IMR-90 (cell line): ENCODE results near the gene DISC1. TPM values are rescaled to one million over a fixed set of nuclear protein-coding genes. Genes with fewer than 3 reads are reported as not detected.

Source experiments
- ATAC-seq: fragments of 200-7000 bp; cut with Tn5 transposase; 2 replicates; pipeline ENCODE4 v1.9.1; 2020; ENCODE audit warnings: low read depth, mild to moderate bottlenecking, moderate library complexity
- BruUV-seq: library from RNA; stranded (reverse); fragments of 400-500 nt; replicated peaks from 2 replicates; lab custom pipeline; 2021; lab: Mats Ljungman, UMichigan
- CTCF ChIA-PET: fragments of 300-600 bp; formaldehyde crosslinking; extraction: SDS; loops from one replicate; lab custom pipeline; 2021; ENCODE audit warnings: antibody characterized with exemption; lab: Yijun Ruan, JAX
- POLR2A ChIA-PET: fragments of 300-600 bp; sonication (Branson Sonifier 250); formaldehyde crosslinking; loops from one replicate; lab custom pipeline; 2022; ENCODE audit warnings: antibody characterized with exemption; ENCODE audit not compliant: unreplicated experiment; lab: Charles Lee
- DNase-seq: peaks from one replicate; pipeline ENCODE4 v3.0.0; 2013
- H2AFZ ChIP-seq: replicated peaks from 2 replicates; pipeline ENCODE3; 2013; ENCODE audit warnings: low read length, mild to moderate bottlenecking; ENCODE audit not compliant: poor library complexity
- H2AK5ac ChIP-seq: 2 replicates; pipeline ENCODE4 v1.6.1; 2013; ENCODE audit warnings: low read depth, low read length, inconsistent platforms
- H2AK9ac ChIP-seq: replicated peaks from 2 replicates; pipeline ENCODE3; 2013; ENCODE audit warnings: mild to moderate bottlenecking, low read depth, low read length, moderate library complexity; ENCODE audit not compliant: poor library complexity
- H2BK120ac ChIP-seq: 2 replicates; pipeline ENCODE4 v1.6.1; 2013; ENCODE audit warnings: low read depth, low read length, inconsistent platforms
- H2BK15ac ChIP-seq: 3 replicates; pipeline ENCODE4 v1.6.1; 2013; ENCODE audit warnings: low read depth, low read length, inconsistent platforms
- H2BK20ac ChIP-seq: 2 replicates; pipeline ENCODE4 v1.6.1; 2013; ENCODE audit warnings: low read depth, mild to moderate bottlenecking, inconsistent platforms, low read length, moderate library complexity
- H2BK5ac ChIP-seq: 2 replicates; pipeline ENCODE4 v1.6.1; 2013; ENCODE audit warnings: mild to moderate bottlenecking, low read depth, low read length, inconsistent platforms; ENCODE audit not compliant: poor library complexity, severe bottlenecking
- H3K14ac ChIP-seq: replicated peaks from 2 replicates; pipeline ENCODE4 v1.6.1; 2013; ENCODE audit warnings: low read depth, low read length, inconsistent platforms
- H3K18ac ChIP-seq: 2 replicates; pipeline ENCODE4 v1.6.1; 2013; ENCODE audit warnings: low read depth, low read length, control low read depth
- H3K23ac ChIP-seq: 2 replicates; pipeline ENCODE4 v1.6.1; 2013; ENCODE audit warnings: low read depth, low read length, inconsistent platforms
- H3K27ac ChIP-seq: 2 replicates; pipeline ENCODE4 v1.5.1; 2013; ENCODE audit warnings: mild to moderate bottlenecking, control low read depth, low read length; ENCODE audit not compliant: insufficient read depth
- H3K27me3 ChIP-seq: 2 replicates; pipeline ENCODE4 v1.6.1; 2013; ENCODE audit warnings: low read length; ENCODE audit not compliant: control insufficient read depth, insufficient read depth
- H3K36me3 ChIP-seq: 2 replicates; pipeline ENCODE4 v1.6.1; 2013; ENCODE audit warnings: low read length, mixed read lengths; ENCODE audit not compliant: control insufficient read depth, insufficient read depth
- H3K4ac ChIP-seq: 2 replicates; pipeline ENCODE4 v1.6.1; 2013; ENCODE audit warnings: low read depth, low read length, inconsistent platforms
- H3K4me1 ChIP-seq: 2 replicates; pipeline ENCODE4 v1.6.1; 2013; ENCODE audit warnings: low read length, mixed read lengths; ENCODE audit not compliant: control insufficient read depth, insufficient read depth
- H3K4me2 ChIP-seq: 2 replicates; pipeline ENCODE4 v1.6.1; 2013; ENCODE audit warnings: low read depth, mild to moderate bottlenecking, control low read depth, low read length, moderate library complexity
- H3K4me3 ChIP-seq: 2 replicates; pipeline ENCODE4 v1.5.1; 2013; ENCODE audit warnings: low read depth, mild to moderate bottlenecking, control low read depth, low read length, moderate library complexity; ENCODE audit not compliant: insufficient read depth
- H3K56ac ChIP-seq: 2 replicates; pipeline ENCODE4 v1.6.1; 2013; ENCODE audit warnings: low read length, inconsistent platforms; ENCODE audit not compliant: insufficient read depth; ENCODE audit errors: extremely low read depth
- H3K79me1 ChIP-seq, 2 experiments: 2 replicates each; pipeline ENCODE4 v1.6.1; 2013; ENCODE audit warnings: low read length in 2 of 2, inconsistent platforms in 1 of 2, low read depth in 1 of 2
- H3K9ac ChIP-seq: 2 replicates; pipeline ENCODE4 v1.6.1; 2013; ENCODE audit warnings: low read depth, low read length, control low read depth
- H3K9me1 ChIP-seq: 2 replicates; pipeline ENCODE4 v1.6.1; 2013; ENCODE audit warnings: low read length, inconsistent platforms; ENCODE audit not compliant: insufficient read depth
- H3K9me3 ChIP-seq: 2 replicates; pipeline ENCODE4 v1.6.1; 2013; ENCODE audit warnings: low read length; ENCODE audit not compliant: control insufficient read depth, insufficient read depth
- H4K20me1 ChIP-seq: 2 replicates; pipeline ENCODE4 v1.6.1; 2013; ENCODE audit warnings: low read length, inconsistent platforms; ENCODE audit not compliant: insufficient read depth
- H4K5ac ChIP-seq: 2 replicates; pipeline ENCODE4 v1.6.1; 2013; ENCODE audit warnings: mild to moderate bottlenecking, low read depth, low read length, control low read depth
- H4K8ac ChIP-seq, 2 experiments: 2 replicates each; pipeline ENCODE4 v1.6.1; 2013; ENCODE audit warnings: low read depth in 2 of 2, low read length in 2 of 2, control low read depth in 1 of 2, inconsistent platforms in 1 of 2
- H4K91ac ChIP-seq: 2 replicates; pipeline ENCODE4 v1.6.1; 2013; ENCODE audit warnings: low read depth, low read length, inconsistent platforms; ENCODE audit not compliant: insufficient read depth
- BHLHE40 ChIP-seq: fragments of 150-350 bp; IDR thresholded peaks from 2 replicates; pipeline ENCODE4 v1.6.1; 2016; ENCODE audit warnings: mild to moderate bottlenecking, low read depth, low read length
- CEBPB ChIP-seq: IDR thresholded peaks from 2 replicates; pipeline ENCODE4 v1.6.1; 2012; ENCODE audit warnings: low read depth, low read length, improper control_type of control experiment
- CHD1 ChIP-seq: IDR thresholded peaks from 2 replicates; pipeline ENCODE4 v1.6.1; 2012; ENCODE audit warnings: low read depth, low read length, improper control_type of control experiment
- CTCF ChIP-seq: conservative IDR thresholded peaks from 2 replicates; pipeline ENCODE4 v1.5.1; 2012; ENCODE audit warnings: mild to moderate bottlenecking, low read depth, low read length, improper control_type of control experiment
- ELK1 ChIP-seq: fragments of 150-350 bp; IDR thresholded peaks from 2 replicates; pipeline ENCODE4 v1.6.1; 2016; ENCODE audit warnings: low read depth, mild to moderate bottlenecking, low read length, moderate library complexity, borderline replicate concordance
- FOS ChIP-seq: fragments of 150-350 bp; IDR thresholded peaks from 2 replicates; pipeline ENCODE4 v1.6.1; 2016; ENCODE audit warnings: low read depth, low read length
- MAFK ChIP-seq: IDR thresholded peaks from 2 replicates; pipeline ENCODE4 v1.6.1; 2012; ENCODE audit warnings: low read depth, low read length, improper control_type of control experiment
- MAZ ChIP-seq: IDR thresholded peaks from 2 replicates; pipeline ENCODE4 v1.6.1; 2012; ENCODE audit warnings: low read depth, mild to moderate bottlenecking, low read length, improper control_type of control experiment, moderate library complexity, borderline replicate concordance
- MXI1 ChIP-seq: IDR thresholded peaks from 2 replicates; pipeline ENCODE4 v1.6.1; 2012; ENCODE audit warnings: low read depth, mild to moderate bottlenecking, low read length, moderate library complexity, borderline replicate concordance
- NFE2L2 ChIP-seq: fragments of 150-350 bp; IDR thresholded peaks from 2 replicates; pipeline ENCODE4 v1.6.1; 2016; ENCODE audit warnings: low read depth, mild to moderate bottlenecking, low read length
- POLR2A ChIP-seq: IDR thresholded peaks from 2 replicates; pipeline ENCODE4 v1.6.1; 2012; ENCODE audit warnings: mild to moderate bottlenecking, low read depth, low read length
- RAD21 ChIP-seq: IDR thresholded peaks from 2 replicates; pipeline ENCODE4 v1.6.1; 2012; ENCODE audit warnings: low read length, improper control_type of control experiment
- RCOR1 ChIP-seq: IDR thresholded peaks from 2 replicates; pipeline ENCODE4 v1.6.1; 2012; ENCODE audit warnings: mild to moderate bottlenecking, low read length, improper control_type of control experiment; ENCODE audit not compliant: insufficient replicate concordance
- RFX5 ChIP-seq: IDR thresholded peaks from 2 replicates; pipeline ENCODE4 v1.8.0; 2012; ENCODE audit warnings: low read depth, mild to moderate bottlenecking, low read length, moderate library complexity
- SMC3 ChIP-seq: fragments of 150-350 bp; IDR thresholded peaks from 2 replicates; pipeline ENCODE4 v1.6.1; 2016; ENCODE audit warnings: low read depth, mild to moderate bottlenecking, antibody characterized with exemption, low read length, moderate library complexity
- USF2 ChIP-seq: fragments of 150-350 bp; IDR thresholded peaks from 2 replicates; pipeline ENCODE4 v1.6.1; 2017; ENCODE audit warnings: mild to moderate bottlenecking, antibody characterized with exemption, low read length, low read depth
- WGBS, 2 experiments: methylation state at CpG; one replicate each; pipeline versions ENCODE4 v1.1.5 to v1.1.7; 2013; ENCODE audit warnings: missing lambda C conversion rate in 2 of 2; ENCODE audit not compliant: insufficient read length in 1 of 2; ENCODE audit errors: extremely low coverage in 2 of 2; 5-methylcytosine and 5-hydroxymethylcytosine counted together
- dilution Hi-C: fragments of 300-500 bp; cut with HindIII; formaldehyde crosslinking; loops from one replicate; pipeline ENCODE4 v1.14.3; 2018; ENCODE audit warnings: low sequenced_read_pairs; ENCODE audit not compliant: unreplicated experiment
- in situ Hi-C: fragments of 300-500 bp; cut with MboI; formaldehyde crosslinking; loops from 3 replicates; pipeline ENCODE4 v1.14.3; 2019; ENCODE audit warnings: low sequenced_read_pairs, inconsistent platforms, mixed read lengths
- intact Hi-C: fragments of 100-400 bp; cut with micrococcal nuclease; formaldehyde crosslinking; loops from 2 replicates; pipeline ENCODE4 v1.10.0; 2022
- polyA plus RNA-seq, 3 experiments: library from polyadenylated mRNA; depleted of rRNA; stranded (reverse); fragments of >200 nt; gene quantifications; 2 replicates each; pipeline ENCODE4 v1.2.3, GENCODE V29; 2012; ENCODE audit warnings: low replicate concordance in 1 of 3
- total RNA-seq: library from RNA; depleted of rRNA; stranded (reverse); fragments of >200 nt; gene quantifications from 2 replicates; pipeline ENCODE4 v1.2.3, GENCODE V29; 2012

The DISC1 gene
- total and polyA plus RNA-seq, 2 of the 4 experiments (the other 2 are of a cell fraction) = 2.2 to 7.0 TPM

GRCh38 chr1:231723146-231723545 lies 96.6 kb downstream of the DISC1 start:
- no peak overlapping the region for H3K9ac ChIP-seq
- H3K56ac ChIP-seq = no peak overlapping the region
- H3K27ac ChIP-seq = no peak overlapping the region
- no peaks in the 10 kb centered on the region for H3K27me3 ChIP-seq
- TF ChIP-seq FOS = no peak
- TF ChIP-seq MAFK = no peak
- TF ChIP-seq RAD21 = no peak
- TF ChIP-seq MXI1 = no peak
- TF ChIP-seq RFX5 = no peak
- no peak for TF ChIP-seq POLR2A
- TF ChIP-seq CEBPB = no peak
- TF ChIP-seq MAZ = no peak
- TF ChIP-seq USF2 = no peak
- no peak for TF ChIP-seq SMC3
- TF ChIP-seq BHLHE40 = no peak
- no peak for TF ChIP-seq RCOR1
- no peak for TF ChIP-seq CHD1
- TF ChIP-seq ELK1 = no peak
- TF ChIP-seq CTCF = no peak
- TF ChIP-seq NFE2L2 = no peak
- H3K79me1 ChIP-seq = no peaks in the 10 kb centered on the region; a peak in 1 of 4 replicates
- H3K36me3 ChIP-seq = no peaks in the 10 kb centered on the region
- H2BK120ac ChIP-seq = no peak overlapping the region
- H2AK5ac ChIP-seq = no peak overlapping the region
- H2BK15ac ChIP-seq = no peak overlapping the region
- no peak overlapping the region for H3K23ac ChIP-seq
- no peak overlapping the region for H4K8ac ChIP-seq
- BruUV-seq = no TSS peak
- dilution Hi-C loops (no loop called here), in situ Hi-C loops (no loop called here), intact Hi-C loops (no loop called here)
- no peaks in the 10 kb centered on the region for H4K20me1 ChIP-seq
- no peak for ATAC-seq
- H3K4ac ChIP-seq = no peak overlapping the region
- DNase-seq = no peak
- no peak overlapping the region for H3K4me3 ChIP-seq
- no peaks in the 10 kb centered on the region for H3K4me1 ChIP-seq
- H3K9me1 ChIP-seq = peaks cover 3% of the 10 kb centered on the region; the same call in 1 of the 2 replicates
- no peak overlapping the region for H4K91ac ChIP-seq
- CTCF ChIA-PET = no interaction called here
- WGBS, 2 experiments = 91% methylated on average over 6 of the region's 7 CpGs; no CpG with 5 or more reads in 1 of the 2 experiments
- H3K18ac ChIP-seq = no peak overlapping the region
- H2BK5ac ChIP-seq = no peak overlapping the region
- H3K9me3 ChIP-seq = no peaks in the 10 kb centered on the region
- no peak overlapping the region for H3K14ac ChIP-seq
- H2AFZ ChIP-seq = no peak overlapping the region
- POLR2A ChIA-PET = no interaction called here
- no peak overlapping the region for H2BK20ac ChIP-seq
- H2AK9ac ChIP-seq = no peak overlapping the region
- no peak overlapping the region for H3K4me2 ChIP-seq
- no peak overlapping the region for H4K5ac ChIP-seq
